Measurements from ENCODE around the gene AGAP1. TPM values are rescaled to one million over a fixed set of nuclear protein-coding genes. Genes with fewer than 3 reads are reported as not detected.
"Not testable (repeated sequence)": the region's sequence is repeated elsewhere in the genome, so short reads cannot be mapped to it uniquely, and the experiment has no call there.

Gene AGAP1
- total RNA-seq, 1 donor from 2014 or later, result 9.0 TPM

- DNase-seq, result no peak
Measured at GRCh38 chr2:236117401-236117800, 623.6 kb downstream of the AGAP1 start.

- no peak for DNase-seq
Measured at GRCh38 chr2:236117861-236118269, 624.0 kb downstream of the AGAP1 start.

GRCh38 chr2:236119003-236119402 is 625.2 kb downstream of the AGAP1 start:
- no peak for DNase-seq

- no peak for DNase-seq
Measured at GRCh38 chr2:236119476-236119875, 625.6 kb downstream of the AGAP1 start.

GRCh38 chr2:236120141-236120601 is 626.3 kb downstream of the AGAP1 start:
- DNase-seq, result no peak

- DNase-seq, result no peak
Measured at GRCh38 chr2:236120829-236121228, 627.0 kb downstream of the AGAP1 start.

GRCh38 chr2:236121546-236121945 is 627.7 kb downstream of the AGAP1 start:
- DNase-seq, result no peak

- no peak for DNase-seq
Measured at GRCh38 chr2:236122236-236122635, 628.4 kb downstream of the AGAP1 start.

- no peak for DNase-seq
Measured at GRCh38 chr2:236123716-236124115, 629.9 kb downstream of the AGAP1 start.

- no peak for DNase-seq
Measured at GRCh38 chr2:236124182-236124893, 630.5 kb downstream of the AGAP1 start.

GRCh38 chr2:236125541-236125940 is 631.7 kb downstream of the AGAP1 start:
- DNase-seq, result no peak

GRCh38 chr2:236127010-236127409 is 633.2 kb downstream of the AGAP1 start:
- DNase-seq, result no peak

- no peak for DNase-seq
Measured at GRCh38 chr2:236128321-236128720, 634.5 kb downstream of the AGAP1 start.

GRCh38 chr2:236129935-236130334 is 636.1 kb downstream of the AGAP1 start:
- no peak for DNase-seq

- DNase-seq, result no peak
Measured at GRCh38 chr2:236130349-236130998, 636.6 kb downstream of the AGAP1 start.

GRCh38 chr2:236131073-236131692 is 637.3 kb downstream of the AGAP1 start:
- no peak for DNase-seq

- DNase-seq, result no peak
Measured at GRCh38 chr2:236133410-236134012, 639.7 kb downstream of the AGAP1 start.

- no peak for DNase-seq
Measured at GRCh38 chr2:236136538-236136937, 642.7 kb downstream of the AGAP1 start.

GRCh38 chr2:236137066-236137465 is 643.2 kb downstream of the AGAP1 start:
- DNase-seq, result no peak

- DNase-seq, result not testable (repeated sequence)
Measured at GRCh38 chr2:236141616-236142015, 647.8 kb downstream of the AGAP1 start.

GRCh38 chr2:236143811-236144210 is 650.0 kb downstream of the AGAP1 start:
- DNase-seq, result no peak

GRCh38 chr2:236146436-236146835 is 652.6 kb downstream of the AGAP1 start:
- no peak for DNase-seq

GRCh38 chr2:236155406-236155805 is 661.6 kb downstream of the AGAP1 start:
- DNase-seq, result no peak
